ENCODE measurements around the gene CHD9.

DNA sequence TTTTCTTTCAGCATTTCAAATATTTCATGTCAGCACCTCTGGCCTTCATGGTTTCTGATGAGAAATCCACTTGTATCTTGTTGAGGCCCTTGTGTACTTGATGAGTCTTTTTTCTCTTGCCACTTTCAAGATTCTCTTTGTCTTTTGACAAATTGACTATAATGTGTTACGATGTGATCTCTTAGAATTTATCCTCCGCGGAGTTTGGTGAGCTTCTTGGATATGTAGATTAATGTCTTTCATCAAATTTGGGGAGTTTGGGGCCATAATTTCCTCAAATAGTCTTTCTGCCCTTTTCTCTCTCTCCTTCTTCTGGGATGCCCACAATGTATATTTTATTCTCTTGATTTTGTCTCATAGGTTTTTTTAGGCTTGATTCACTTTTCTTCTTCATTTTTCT lies 96.0 kb downstream of the CHD9 start:
- TF ChIP-seq POLR2A (IDR thresholded peaks at IDR 0.05) = no peak
- TF ChIP-seq, protein P1, sequence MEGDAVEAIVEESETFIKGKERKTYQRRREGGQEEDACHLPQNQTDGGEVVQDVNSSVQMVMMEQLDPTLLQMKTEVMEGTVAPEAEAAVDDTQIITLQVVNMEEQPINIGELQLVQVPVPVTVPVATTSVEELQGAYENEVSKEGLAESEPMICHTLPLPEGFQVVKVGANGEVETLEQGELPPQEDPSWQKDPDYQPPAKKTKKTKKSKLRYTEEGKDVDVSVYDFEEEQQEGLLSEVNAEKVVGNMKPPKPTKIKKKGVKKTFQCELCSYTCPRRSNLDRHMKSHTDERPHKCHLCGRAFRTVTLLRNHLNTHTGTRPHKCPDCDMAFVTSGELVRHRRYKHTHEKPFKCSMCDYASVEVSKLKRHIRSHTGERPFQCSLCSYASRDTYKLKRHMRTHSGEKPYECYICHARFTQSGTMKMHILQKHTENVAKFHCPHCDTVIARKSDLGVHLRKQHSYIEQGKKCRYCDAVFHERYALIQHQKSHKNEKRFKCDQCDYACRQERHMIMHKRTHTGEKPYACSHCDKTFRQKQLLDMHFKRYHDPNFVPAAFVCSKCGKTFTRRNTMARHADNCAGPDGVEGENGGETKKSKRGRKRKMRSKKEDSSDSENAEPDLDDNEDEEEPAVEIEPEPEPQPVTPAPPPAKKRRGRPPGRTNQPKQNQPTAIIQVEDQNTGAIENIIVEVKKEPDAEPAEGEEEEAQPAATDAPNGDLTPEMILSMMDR (IDR thresholded peaks at IDR 0.05) = no peak
- TF ChIP-seq EP300 (IDR thresholded peaks at IDR 0.05) = no peak
